Measurements from ENCODE around the gene HNRNPK.
A peak's percentile ranks its signal among the peaks of the same experiment; 100 is the strongest.

HNRNPK gene

GRCh38 chr9:83972286-83972685, 7.7 kb downstream of the HNRNPK start:
- TF ChIP-seq EZH2 (IDR thresholded peaks at IDR 0.05; ENCODE audit: borderline replicate concordance, low read depth, low read length, severe bottlenecking) (no peak), CTCF (IDR thresholded peaks at IDR 0.05; ENCODE audit: borderline replicate concordance, extremely low read depth, low read length, poor library complexity, severe bottlenecking) (no peak)
- peak; percentile 39; the same call in 1 of the 3 replicates for ATAC-seq (ENCODE audit: insufficient read depth, low read depth)
- Histone ChIP-seq H2AFZ (ENCODE audit: low read depth, low read length) (no peak overlapping the region), H3K9me3 (ENCODE audit: insufficient read depth, low read length, severe bottlenecking) (no peaks in the 10 kb centered on the region), H4K20me1 (ENCODE audit: insufficient read depth, low read length) (peaks cover 80% of the 10 kb centered on the region), H3K4me3 (ENCODE audit: low read depth in 1 of 2, low read length in 2 of 2) (no peak overlapping the region), H3K9ac (ENCODE audit: low read depth, low read length) (no peak overlapping the region), H3K79me2 (ENCODE audit: insufficient read depth, low read length) (peaks cover 78% of the 10 kb centered on the region), H3K36me3 (ENCODE audit: insufficient read depth, low read length) (peaks cover 97% of the 10 kb centered on the region), H3K27me3 (ENCODE audit: insufficient read depth, low read length, poor library complexity) (no peaks in the 10 kb centered on the region), H3K4me2 (ENCODE audit: insufficient read depth, low read length) (no peak overlapping the region), H3K4me1 (ENCODE audit: insufficient read depth, low read length) (peaks cover 33% of the 10 kb centered on the region), H3K27ac (ENCODE audit: low read length) (no peak overlapping the region)
- DNase-seq = no peak

- peaks cover 70% of the 10 kb centered on the region for H3K79me2 ChIP-seq (ENCODE audit: insufficient read depth, low read length)
- H3K27me3 ChIP-seq (ENCODE audit: insufficient read depth, low read length, poor library complexity) = no peaks in the 10 kb centered on the region
- H3K9me3 ChIP-seq (ENCODE audit: insufficient read depth, low read length, severe bottlenecking) = no peaks in the 10 kb centered on the region
- no peak overlapping the region for H3K27ac ChIP-seq (ENCODE audit: low read length)
- peaks cover 75% of the 10 kb centered on the region for H4K20me1 ChIP-seq (ENCODE audit: insufficient read depth, low read length)
- H3K4me2 ChIP-seq (ENCODE audit: insufficient read depth, low read length) = no peak overlapping the region
- no peak overlapping the region for H3K9ac ChIP-seq (ENCODE audit: low read depth, low read length)
- H3K36me3 ChIP-seq (ENCODE audit: insufficient read depth, low read length) = peaks cover 94% of the 10 kb centered on the region
- H3K4me1 ChIP-seq (ENCODE audit: insufficient read depth, low read length) = peaks cover 25% of the 10 kb centered on the region; the same call in 1 of the 2 replicates
- TF ChIP-seq CTCF (IDR thresholded peaks at IDR 0.05; ENCODE audit: borderline replicate concordance, extremely low read depth, low read length, poor library complexity, severe bottlenecking) = no peak
- TF ChIP-seq EZH2 (IDR thresholded peaks at IDR 0.05; ENCODE audit: borderline replicate concordance, low read depth, low read length, severe bottlenecking) = no peak
- DNase-seq = no peak
- no peak overlapping the region for H3K4me3 ChIP-seq (ENCODE audit: low read depth in 1 of 2, low read length in 2 of 2)
- no peak overlapping the region for H2AFZ ChIP-seq (ENCODE audit: low read depth, low read length)
- no peak for ATAC-seq (ENCODE audit: insufficient read depth, low read depth)
These were observed 8.5 kb downstream of the HNRNPK start for GRCh38 chr9:83971485-83971884.

- Histone ChIP-seq H2AFZ (ENCODE audit: low read depth, low read length) (no peak overlapping the region), H3K9ac (ENCODE audit: low read depth, low read length) (no peak overlapping the region), H3K79me2 (ENCODE audit: insufficient read depth, low read length) (peaks cover 51% of the 10 kb centered on the region), H3K4me2 (ENCODE audit: insufficient read depth, low read length) (no peak overlapping the region), H3K4me1 (ENCODE audit: insufficient read depth, low read length) (0 out of 2 replicates have a peak, but pooled peaks cover 8% of the 10 kb centered on the region), H3K27ac (ENCODE audit: low read length) (no peak overlapping the region), H3K27me3 (ENCODE audit: insufficient read depth, low read length, poor library complexity) (no peaks in the 10 kb centered on the region), H3K36me3 (ENCODE audit: insufficient read depth, low read length) (peaks cover 75% of the 10 kb centered on the region), H3K9me3 (ENCODE audit: insufficient read depth, low read length, severe bottlenecking) (no peaks in the 10 kb centered on the region), H4K20me1 (ENCODE audit: insufficient read depth, low read length) (peaks cover 60% of the 10 kb centered on the region), H3K4me3 (ENCODE audit: low read depth in 1 of 2, low read length in 2 of 2) (no peak overlapping the region)
- DNase-seq (no peak), ATAC-seq (ENCODE audit: insufficient read depth, low read depth) (no peak)
- no peak for TF ChIP-seq EZH2 (IDR thresholded peaks at IDR 0.05; ENCODE audit: borderline replicate concordance, low read depth, low read length, severe bottlenecking)
- no peak for TF ChIP-seq CTCF (IDR thresholded peaks at IDR 0.05; ENCODE audit: borderline replicate concordance, extremely low read depth, low read length, poor library complexity, severe bottlenecking)
These were observed 10.4 kb downstream of the HNRNPK start for GRCh38 chr9:83969602-83970001.

GRCh38 chr9:83967073-83967472, 12.9 kb downstream of the HNRNPK start:
- H3K36me3 ChIP-seq (ENCODE audit: insufficient read depth, low read length) = peaks cover 50% of the 10 kb centered on the region
- H3K4me1 ChIP-seq (ENCODE audit: insufficient read depth, low read length) = no peaks in the 10 kb centered on the region
- TF ChIP-seq CTCF (IDR thresholded peaks at IDR 0.05; ENCODE audit: borderline replicate concordance, extremely low read depth, low read length, poor library complexity, severe bottlenecking) (no peak), EZH2 (IDR thresholded peaks at IDR 0.05; ENCODE audit: borderline replicate concordance, low read depth, low read length, severe bottlenecking) (no peak)
- H3K9me3 ChIP-seq (ENCODE audit: insufficient read depth, low read length, severe bottlenecking) = no peaks in the 10 kb centered on the region
- no peaks in the 10 kb centered on the region for H3K27me3 ChIP-seq (ENCODE audit: insufficient read depth, low read length, poor library complexity)
- peaks cover 26% of the 10 kb centered on the region; the same call in 1 of the 2 replicates for H3K79me2 ChIP-seq (ENCODE audit: insufficient read depth, low read length)
- no peak for DNase-seq
- no peak overlapping the region for H3K4me3 ChIP-seq (ENCODE audit: low read depth in 1 of 2, low read length in 2 of 2)
- ATAC-seq (ENCODE audit: insufficient read depth, low read depth) = no peak
- no peak overlapping the region for H3K27ac ChIP-seq (ENCODE audit: low read length)
- no peak overlapping the region for H3K9ac ChIP-seq (ENCODE audit: low read depth, low read length)
- H3K4me2 ChIP-seq (ENCODE audit: insufficient read depth, low read length) = no peak overlapping the region
- no peak overlapping the region for H2AFZ ChIP-seq (ENCODE audit: low read depth, low read length)
- peaks cover 38% of the 10 kb centered on the region for H4K20me1 ChIP-seq (ENCODE audit: insufficient read depth, low read length)

Data from DND-41 (cell line).